Measurements from ENCODE around the gene FGF4. TPM values are rescaled to one million over a fixed set of nuclear protein-coding genes. Genes with fewer than 3 reads are reported as not detected.
"Not testable (repeated sequence)": the region's sequence is repeated elsewhere in the genome, so short reads cannot be mapped to it uniquely, and the experiment has no call there.

Gene FGF4
- total RNA-seq, 2 donors from 2014 or later: not detected

DNA sequence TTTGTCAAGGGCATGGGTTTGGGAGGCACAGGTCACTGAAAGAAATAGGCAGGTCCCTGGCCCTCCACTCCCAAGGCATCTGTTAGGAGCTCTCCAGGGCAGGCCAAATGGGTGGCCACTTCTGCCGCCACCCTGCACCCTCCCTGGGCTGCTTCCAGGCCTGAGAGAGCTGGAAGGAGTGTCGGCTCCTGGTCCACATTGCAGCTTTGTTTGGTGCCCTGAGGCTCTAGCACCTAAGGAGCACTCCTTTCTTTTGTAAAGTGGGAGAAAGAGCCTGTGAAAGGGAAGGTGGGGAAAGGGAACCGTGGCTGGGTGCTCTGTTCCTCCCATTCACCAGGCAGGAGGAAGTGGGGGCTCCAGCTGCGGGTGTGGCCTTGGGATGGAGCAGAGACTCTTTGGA lies 12.3 kb upstream of the FGF4 start:
- DNase-seq (ENCODE audit: low spot score): no peak
- intact Hi-C loops (cut with DNase I): no loop called here

DNA sequence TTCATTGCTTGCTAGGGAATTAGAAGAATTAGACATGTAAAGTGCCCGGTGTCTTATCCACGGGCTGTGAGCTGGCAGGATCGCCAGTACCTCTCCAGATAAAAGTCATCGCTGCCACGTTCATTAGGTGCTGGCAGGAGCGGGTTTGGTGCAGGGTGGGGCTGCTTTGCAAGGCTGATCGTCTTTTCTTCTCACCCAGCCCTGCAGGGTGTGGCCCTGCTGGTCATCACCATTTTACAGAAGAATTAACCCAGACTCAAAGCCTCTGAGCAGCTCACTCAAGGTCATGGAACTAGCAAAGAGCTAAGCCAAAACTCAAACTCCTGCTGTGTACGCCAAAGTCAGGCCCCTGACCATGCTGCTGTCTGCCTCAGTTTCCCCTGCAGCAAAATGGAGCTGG lies 6.1 kb upstream of the FGF4 start:
- intact Hi-C loops (cut with DNase I): no loop called here

DNA sequence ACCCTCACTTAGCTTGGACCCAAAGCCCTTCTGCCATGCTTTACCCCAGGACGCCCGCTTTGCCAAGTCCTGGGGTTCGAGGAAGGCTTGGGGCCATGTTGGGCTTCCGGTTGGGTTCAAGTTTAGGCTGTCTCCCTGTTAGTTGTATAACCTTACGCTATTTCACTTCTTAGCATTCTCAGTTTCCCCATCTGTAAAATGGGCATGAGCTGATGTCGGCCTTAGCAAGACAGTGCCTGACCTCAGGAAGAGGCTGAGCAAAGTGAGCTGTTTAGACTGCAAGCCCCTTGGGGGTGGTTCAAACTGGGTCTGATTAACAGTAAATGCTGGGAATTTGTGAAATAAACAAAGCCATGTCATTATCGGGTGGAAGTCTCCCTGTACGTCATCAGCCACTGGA lies 3.2 kb upstream of the FGF4 start:
- no peak for DNase-seq (ENCODE audit: low spot score)
- intact Hi-C loops (cut with DNase I): loop anchor here in 1 of 2 donors (10.0 kb wide), 1 partner anchor 304 kb away; a partner anchor contains a TSS

More for the DNA sequence above, 6.1 kb upstream of the FGF4 start:
- DNase-seq (ENCODE audit: low spot score): no peak

DNA sequence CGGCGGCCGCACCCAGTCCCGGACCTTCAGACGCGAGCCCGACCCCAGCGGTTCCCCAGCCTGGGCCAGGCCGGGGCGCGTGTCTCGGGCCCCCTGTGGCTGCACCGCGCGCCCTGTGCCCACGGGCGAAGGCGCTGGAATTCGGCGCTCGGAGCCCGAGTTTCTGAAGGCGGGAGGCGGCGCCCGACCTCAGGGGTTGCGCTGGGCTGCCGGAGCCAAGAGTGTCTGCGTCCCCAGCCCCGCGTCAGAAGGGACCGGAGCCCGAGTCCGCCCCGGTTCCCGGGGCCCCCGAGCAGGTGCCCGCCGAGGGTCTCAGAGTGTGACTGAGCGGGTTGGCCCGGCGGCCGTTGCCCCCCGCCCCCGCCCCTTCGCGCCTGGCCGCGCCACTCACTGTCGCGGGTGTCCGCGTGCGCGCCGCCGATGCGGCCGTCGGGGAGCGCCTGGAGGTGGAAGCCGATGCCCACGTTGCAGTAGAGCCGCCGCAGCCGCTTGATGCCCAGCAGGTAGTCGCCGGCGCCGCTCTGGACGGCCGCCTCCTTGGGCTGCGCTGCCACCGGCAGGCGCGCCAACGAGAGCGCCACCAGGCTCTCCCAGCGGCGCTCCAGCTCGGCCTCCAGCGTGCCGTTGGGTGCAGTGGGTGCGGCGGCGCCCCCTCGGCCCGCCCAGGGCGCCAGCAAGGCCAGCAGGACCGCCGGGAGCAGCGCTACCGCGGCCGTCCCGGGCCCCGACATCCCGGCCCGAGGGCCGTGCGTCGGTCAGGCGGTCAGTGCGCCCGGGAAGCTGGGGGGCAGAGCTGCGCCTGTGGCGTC lies 583 bp downstream of the FGF4 start:
- DNase-seq (ENCODE audit: low spot score): no peak
- intact Hi-C loops (cut with DNase I): loop anchor here in 1 of 2 donors (10.0 kb wide), 1 partner anchor 300 kb away; a partner anchor contains a TSS

DNA sequence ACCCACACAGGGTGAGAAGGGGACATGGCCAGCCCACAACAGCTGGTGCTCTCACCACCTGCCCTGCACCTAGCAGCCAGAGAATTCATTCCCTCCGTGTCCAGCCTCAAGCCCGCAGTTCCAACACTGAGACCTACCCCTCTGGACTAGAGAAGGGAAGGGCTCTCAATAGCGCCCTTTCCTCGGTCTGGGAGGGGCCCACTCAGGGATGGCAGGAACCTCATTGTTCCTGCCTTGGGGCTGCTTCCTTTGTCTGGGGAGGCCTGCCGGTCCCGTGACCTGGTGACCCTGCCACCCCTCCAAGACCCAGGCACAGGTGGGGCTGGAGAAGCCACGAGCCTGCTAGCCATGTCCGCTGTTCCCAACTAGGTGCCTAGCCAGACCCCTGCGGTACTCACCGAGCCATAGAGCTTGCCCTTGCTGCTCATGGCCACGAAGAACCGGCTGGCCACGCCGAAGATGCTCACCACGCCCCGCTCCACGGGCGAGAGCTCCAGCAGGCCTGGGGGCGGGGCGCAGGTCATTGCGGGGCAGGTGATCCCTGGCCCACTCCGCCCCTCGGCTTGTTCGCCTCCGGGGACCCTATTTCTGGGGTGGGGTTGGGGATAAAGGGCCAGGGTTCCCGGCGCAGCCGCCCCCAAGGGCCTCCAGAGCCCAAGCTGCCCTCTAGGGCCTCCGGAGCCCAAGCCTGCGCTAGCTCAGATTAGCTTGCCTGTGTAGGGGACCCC lies 1.4 kb downstream of the FGF4 start:
- intact Hi-C loops (cut with DNase I): loop anchor here in 1 of 2 donors (10.0 kb wide), 1 partner anchor 299 kb away; a partner anchor contains a TSS
- no peak for DNase-seq (ENCODE audit: low spot score)

DNA sequence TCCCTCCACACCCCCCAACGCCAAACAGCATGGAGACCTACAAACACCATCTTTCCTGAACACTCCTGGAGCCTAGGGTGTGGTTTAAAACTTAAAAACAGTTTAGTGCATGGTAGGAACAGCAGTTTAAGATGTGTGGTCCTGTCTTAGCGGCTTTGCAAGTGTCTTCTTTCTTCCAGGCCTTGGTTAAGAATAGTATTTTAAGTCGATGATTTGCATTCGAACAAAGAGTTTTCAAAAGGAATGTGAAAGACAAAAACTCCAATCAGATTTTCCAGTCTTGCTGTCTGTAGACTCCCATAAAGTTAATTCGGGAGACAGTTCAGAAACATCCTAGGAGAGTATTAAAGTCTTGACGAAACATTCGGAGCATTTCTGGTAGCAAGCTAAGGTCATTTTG lies 3.7 kb downstream of the FGF4 start:
- intact Hi-C loops (cut with DNase I): loop anchor here in 1 of 2 donors (10.0 kb wide), 1 partner anchor 297 kb away; a partner anchor contains a TSS

DNA sequence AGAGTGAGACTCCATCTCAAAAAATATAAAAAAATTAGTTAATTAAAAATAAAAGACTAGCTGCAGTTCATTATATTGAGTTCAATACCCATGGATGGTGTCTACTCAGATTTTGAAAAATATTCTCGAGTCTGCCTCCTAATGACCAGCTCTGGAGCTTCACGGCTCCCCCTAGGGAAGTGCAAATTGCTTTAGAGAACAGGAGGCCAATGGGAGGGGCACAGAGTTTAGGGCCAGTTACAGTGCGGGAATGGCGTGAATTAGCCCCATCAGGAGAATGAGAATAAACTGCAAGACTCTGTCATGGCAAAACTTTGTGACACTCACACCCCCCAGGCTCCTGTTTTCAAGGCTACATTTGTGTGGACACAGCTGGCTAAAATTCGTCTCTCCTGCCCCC lies 4.6 kb downstream of the FGF4 start:
- DNase-seq (ENCODE audit: low spot score): no peak

More for the DNA sequence above, 3.7 kb downstream of the FGF4 start:
- no peak for DNase-seq (ENCODE audit: low spot score)

DNA sequence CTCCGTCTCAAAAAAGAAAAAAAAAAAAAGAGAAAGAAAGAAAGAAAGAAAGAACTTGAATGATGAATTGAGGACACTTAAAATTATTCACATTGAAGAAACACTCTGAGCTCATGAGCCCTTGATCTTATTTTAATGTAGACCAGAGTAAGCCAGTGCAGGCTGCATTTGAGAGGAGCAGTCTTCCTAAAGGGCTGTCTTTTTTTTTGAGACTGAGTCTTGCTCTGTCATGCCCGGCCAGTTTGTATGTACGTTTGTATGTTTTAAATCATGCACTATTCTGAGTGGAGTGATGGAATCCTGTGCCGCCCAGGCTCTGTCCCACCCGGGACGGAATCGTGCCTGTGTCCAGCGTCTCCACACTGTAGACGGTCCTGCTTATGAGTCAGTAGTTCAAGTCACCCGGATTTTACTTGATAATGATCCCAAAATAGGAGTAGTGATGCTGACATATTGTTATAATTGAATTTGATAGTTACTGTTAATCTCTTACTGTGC lies 9.6 kb downstream of the FGF4 start:
- DNase-seq (ENCODE audit: low spot score): no peak
- intact Hi-C loops (cut with DNase I): no loop called here

More for the DNA sequence above, 4.6 kb downstream of the FGF4 start:
- intact Hi-C loops (cut with DNase I): loop anchor here in 1 of 2 donors (10.0 kb wide), 1 partner anchor 296 kb away; a partner anchor contains a TSS

DNA sequence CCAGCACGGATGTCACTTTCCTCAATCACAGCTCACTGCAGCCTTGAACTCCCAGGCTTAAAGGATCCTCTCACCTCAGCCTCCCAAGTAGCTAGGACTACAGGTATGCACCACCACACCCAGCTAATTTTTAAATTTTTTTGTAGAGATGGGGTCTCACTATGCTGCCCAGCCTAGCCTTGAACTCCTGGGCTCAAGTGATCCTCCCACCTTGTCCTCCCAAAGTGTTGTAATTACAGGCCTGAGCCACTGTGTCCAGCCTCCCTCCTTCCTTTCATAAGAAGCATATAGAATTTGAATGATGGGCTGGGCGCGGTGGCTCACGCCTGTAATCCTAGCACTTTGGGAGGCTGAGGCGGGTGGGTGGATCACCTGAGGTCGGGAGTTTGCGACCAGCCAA lies 10.2 kb downstream of the FGF4 start:
- intact Hi-C loops (cut with DNase I); DNase-seq (ENCODE audit: low spot score): not testable (repeated sequence)

DNA sequence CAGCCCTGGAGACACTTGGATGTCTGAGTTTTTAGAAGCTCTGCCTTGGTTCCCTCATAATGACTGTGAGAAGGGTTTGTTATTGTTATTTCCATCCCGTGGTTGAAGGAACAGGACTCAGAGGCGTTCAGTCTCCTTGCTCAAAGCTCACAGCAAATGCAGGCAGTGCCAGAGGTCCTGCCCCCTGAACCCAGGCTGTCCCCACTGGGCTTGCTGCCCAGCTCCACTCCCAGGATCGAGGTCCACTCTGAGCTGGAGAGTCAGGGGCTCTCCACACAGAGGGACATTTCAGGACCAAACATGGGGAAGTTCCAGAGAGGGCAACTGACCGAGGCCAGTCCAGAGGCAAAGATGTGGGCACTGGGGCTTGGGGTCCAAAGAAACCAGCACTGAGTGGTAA lies 14.8 kb downstream of the FGF4 start:
- intact Hi-C loops (cut with DNase I): no loop called here
- DNase-seq (ENCODE audit: low spot score): no peak

DNA sequence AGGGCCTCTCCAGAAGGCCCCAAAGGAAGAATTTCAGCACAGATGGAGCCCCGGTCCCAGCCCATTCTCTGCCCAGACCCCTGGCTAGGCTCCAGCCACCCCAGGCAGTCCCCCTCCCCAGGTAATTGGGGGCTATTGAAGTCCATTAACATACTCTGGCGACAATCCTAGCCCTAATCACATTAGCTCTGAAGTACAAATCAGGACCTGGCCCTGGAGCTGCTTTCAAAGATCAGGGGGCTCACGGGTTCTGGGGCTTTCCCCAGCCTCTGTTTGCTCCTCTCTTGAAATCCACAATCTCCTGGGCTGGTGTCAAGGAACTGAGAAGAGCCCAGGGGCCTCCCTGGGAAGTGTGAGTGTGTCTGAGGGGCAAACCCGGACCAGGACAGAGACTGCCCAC lies 22.3 kb downstream of the FGF4 start:
- intact Hi-C loops (cut with DNase I): no loop called here

DNA sequence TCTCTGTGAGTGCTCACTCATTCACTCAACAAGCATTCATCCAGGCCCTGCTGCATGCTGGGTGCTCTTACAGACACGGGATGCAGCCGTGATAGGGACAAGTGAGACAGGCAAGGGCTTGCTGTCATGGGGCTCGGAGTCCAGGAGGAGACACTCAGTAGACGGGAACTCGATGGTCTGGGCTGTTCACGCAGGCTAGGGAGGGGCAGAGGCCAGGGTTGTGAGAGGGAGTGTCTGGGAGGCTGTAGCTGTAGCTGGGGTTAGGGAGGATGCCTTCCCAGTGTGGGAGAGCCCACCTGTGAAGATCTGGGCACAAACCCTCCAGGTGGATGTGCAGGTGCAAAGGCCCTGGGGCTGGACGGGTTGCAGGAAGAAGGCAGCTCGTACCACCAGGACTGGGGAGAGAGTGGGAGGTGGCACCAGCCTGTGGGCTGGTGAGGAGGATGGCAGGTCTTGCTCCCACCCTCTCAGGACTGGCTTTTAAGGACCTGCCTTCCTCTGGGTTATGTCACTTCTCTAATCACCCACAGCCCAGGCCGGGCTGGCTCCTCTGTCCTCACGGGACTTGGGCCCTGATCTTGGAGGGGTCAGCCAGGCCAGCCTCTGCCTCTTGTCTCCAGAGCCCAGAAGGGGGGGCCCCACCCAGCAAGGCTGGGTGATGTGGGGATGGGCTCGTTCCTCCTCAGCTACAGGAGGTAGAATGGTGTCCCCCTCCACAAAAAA lies 24.1 kb downstream of the FGF4 start:
- intact Hi-C loops (cut with DNase I): no loop called here
- DNase-seq (ENCODE audit: low spot score): no peak

More for the DNA sequence above, 22.3 kb downstream of the FGF4 start:
- DNase-seq (ENCODE audit: low spot score): no peak

DNA sequence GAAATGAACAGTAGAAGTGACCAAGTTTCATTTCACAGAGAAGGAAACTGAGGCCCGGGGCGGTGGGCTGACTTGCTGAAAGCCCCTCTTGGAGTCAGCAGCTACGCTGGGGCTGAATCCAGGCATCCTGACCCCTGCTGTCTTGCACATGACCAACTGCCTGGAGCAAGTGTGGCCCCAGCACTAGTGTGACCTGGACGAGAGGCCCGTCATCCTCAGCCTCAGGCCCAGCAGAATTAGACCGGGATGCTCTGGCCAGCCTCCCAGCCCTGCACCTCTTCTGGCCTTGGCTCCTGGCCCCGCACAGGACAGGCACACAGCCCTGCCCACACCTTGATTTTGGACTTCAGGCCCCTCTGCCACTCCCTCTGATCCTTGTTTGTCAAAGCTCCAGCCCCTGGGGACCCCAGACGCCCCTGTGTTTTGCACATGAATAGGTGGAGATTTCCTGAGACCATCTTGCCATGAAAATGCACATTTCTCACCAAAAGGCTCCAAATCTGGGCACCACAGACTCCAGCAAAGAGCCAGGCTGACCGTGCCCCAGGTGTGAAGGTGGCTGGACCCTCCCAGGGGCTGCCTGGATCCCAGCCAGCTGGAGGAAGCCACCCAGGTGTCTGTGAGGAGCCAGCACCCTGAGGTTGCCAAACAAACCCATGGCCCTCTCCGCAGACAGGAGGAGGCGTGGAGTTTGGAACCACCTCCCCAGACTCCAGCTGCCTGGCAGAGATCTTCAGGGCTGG lies 24.9 kb downstream of the FGF4 start:
- DNase-seq (ENCODE audit: low spot score): no peak
- intact Hi-C loops (cut with DNase I): no loop called here

DNA sequence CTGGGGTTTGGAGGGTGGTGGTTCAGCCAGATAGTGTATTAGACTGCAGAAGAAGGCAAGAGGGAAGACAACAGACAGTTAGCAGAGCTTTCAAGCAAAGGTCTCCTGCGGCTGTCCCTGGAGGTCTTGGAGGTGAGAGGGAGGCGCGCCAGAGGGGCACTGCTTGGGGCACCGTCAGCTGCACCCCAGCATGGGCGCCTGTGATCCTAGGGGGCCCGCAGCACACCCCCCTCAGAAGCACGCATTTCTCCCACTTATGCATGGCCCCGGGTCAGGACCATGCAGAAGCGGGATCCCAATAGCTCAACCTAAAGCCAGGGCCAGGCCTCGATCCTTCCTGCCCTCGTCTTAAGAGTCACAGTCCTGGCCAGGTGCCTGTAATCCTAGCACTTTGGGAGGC lies 26.5 kb downstream of the FGF4 start:
- DNase-seq (ENCODE audit: low spot score): no peak
- intact Hi-C loops (cut with DNase I): no loop called here

DNA sequence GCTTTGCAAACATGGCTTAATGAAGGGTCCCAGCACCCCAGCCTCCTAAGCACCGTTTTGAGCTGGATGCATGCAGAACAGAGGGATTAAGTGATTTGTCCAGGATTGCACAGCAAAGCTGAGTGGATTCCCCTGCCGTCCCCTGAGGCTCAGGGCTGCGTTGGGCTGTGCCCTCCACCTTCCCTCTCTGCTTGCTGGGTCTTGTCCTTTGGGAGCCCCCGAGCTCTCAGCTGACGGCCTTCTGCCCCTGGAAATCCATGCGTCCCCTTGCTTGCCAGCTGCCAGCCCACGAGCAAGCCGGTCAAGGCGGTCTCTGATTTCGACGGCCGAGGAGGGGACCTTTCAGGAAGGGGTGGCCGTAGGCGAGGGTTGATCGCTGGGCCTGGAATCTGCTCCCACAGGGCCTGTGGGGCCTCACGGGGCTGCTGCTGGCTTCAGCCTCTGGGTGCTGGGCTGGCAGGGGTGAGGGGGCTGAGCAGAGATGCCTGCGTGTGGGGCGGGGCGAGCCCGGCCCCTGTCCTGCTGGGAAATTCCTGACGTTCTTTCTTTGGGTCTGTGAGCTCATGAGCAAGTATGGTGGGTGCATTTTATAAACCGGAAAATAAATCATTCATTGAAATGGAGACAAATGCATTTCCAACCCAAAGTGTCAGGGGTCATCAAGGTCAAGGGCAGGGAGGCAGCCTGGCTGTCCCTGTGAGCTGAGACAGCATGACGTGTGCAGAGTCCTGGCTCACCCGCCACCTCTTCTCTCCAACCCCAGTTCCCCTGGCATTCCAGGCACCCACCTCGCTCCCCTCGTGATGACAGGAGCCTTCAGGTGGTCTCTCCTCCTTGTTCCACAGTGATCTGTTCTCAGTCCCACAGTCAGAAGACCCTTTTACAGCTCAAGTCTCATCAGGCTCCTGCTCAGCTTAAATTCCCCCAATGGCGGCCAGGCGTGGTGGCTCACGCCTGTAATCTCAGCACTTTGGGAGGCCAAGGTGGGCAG lies 28.1 kb downstream of the FGF4 start:
- intact Hi-C loops (cut with DNase I): no loop called here
- no peak for DNase-seq (ENCODE audit: low spot score)

DNA sequence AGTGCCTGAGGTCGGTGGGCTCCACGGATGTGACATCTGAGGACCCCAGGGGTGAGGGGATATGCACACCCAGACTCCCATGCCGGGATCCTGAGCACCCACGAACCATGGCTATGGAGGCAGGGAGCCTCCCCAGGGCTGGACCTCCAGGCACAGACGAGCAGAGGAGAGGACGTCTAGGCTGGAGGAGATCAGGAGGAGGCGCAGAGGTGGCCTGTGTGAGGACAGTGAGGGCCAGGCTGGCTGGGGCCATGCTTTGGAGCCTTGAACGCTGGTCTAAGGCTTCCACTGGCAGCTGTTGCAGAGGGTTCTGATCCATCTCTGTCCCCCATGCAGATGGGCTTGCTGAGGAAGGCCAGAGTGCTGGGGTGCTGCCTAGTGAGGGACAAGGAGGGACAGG lies 29.0 kb downstream of the FGF4 start:
- intact Hi-C loops (cut with DNase I): no loop called here
- no peak for DNase-seq (ENCODE audit: low spot score)

DNA sequence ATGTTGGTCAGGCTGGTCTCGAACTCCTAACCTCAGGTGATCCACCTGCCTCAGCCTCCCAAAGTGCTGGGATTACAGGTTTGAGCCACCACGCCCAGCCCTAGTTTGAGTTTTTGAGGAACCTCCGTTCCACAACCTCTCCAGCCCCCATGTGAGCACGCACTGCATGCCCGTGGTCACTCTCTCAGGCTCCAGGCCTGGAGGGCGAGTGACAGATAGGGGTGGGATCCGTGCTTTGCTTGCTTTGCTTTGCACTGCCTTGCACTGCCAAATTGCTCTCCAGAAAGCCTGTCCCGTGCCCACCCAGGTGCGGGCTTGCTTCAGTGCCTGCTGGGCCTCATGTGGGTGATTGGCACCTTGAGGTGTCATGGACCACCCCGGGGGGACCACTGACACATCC lies 29.9 kb downstream of the FGF4 start:
- intact Hi-C loops (cut with DNase I): no loop called here
- no peak for DNase-seq (ENCODE audit: low spot score)

DNA sequence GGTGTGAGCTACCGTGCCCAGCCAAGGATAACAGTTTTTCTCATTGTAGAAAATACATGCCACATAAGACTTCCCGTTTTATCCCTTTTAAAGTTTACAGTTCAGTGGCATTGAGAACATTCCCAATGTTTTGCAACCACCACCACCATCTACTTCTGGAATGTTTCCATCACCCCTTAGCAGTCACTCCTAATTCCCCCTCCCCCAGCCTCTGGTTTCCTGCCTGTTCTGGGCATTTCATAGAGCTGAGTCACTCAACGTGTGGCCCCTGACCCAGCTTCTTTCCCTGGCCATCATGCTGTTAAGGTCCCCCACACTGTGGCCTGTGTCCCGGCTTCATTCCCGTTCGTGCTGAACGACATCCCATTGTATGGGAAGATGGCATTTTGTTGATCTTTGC lies 30.7 kb downstream of the FGF4 start:
- no peak for DNase-seq (ENCODE audit: low spot score)
- intact Hi-C loops (cut with DNase I): no loop called here
